ENCODE measurements around the gene SPTBN4.
A peak's percentile ranks its signal among the peaks of the same experiment; 100 is the strongest.
"Not testable (repeated sequence)": the region's sequence is repeated elsewhere in the genome, so short reads cannot be mapped to it uniquely, and the experiment has no call there.

SPTBN4 gene

DNA sequence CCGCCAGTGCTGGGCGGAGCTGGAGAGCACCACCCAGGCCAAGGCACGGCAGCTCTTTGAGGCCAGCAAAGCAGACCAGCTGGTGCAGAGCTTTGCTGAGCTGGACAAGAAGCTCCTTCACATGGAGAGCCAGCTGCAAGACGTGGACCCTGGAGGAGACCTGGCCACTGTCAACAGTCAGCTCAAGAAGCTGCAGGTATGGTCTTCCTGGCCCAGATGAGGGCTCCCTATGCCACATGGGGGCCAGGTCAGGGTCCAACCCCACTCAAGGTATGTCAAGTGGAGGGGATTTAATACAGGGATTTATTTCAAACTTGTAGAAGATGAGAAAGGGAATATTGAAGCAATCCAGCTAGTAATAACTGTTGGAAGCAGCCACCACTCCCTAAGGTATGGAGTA is 67.3 kb downstream of the SPTBN4 start:
- DNase-seq, result no peak

GRCh38 chr19:40539070-40539469 is 72.3 kb downstream of the SPTBN4 start:
- DNase-seq, result no peak

DNA sequence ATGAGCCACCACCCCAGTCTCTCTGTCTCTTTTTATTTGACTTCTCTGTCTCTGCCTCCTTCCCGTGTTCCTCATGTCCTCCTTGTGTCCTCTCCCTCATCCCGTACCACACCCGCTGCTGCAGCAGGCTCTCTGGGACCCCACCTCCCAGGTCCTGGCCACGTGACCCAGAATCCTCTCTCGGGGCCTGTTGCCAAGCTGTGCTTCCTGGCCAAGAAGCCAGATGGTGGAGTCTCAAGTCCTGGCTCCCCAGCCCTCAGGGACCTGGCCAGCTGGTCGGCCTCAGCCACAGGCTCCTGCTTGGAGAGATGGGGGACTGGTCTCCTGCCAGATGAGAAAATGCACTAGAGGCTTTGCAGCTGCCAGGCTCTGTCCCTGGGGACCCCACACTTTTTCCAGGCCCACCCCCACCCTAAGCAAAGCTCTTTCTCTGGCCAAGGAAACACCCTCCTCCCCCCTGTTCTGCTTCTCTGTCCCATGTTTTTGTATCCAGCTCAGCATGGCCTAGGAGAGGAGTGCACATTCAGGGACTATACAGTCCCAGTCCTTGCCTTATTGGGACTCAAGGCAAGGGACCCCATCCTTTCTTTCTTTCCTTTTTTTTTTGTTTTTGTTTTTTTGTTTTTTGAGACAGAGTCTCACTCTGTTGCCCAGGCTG is 75.5 kb downstream of the SPTBN4 start:
- no peak for DNase-seq

GRCh38 chr19:40543029-40543597 is 76.3 kb downstream of the SPTBN4 start:
- no peak for DNase-seq

DNA sequence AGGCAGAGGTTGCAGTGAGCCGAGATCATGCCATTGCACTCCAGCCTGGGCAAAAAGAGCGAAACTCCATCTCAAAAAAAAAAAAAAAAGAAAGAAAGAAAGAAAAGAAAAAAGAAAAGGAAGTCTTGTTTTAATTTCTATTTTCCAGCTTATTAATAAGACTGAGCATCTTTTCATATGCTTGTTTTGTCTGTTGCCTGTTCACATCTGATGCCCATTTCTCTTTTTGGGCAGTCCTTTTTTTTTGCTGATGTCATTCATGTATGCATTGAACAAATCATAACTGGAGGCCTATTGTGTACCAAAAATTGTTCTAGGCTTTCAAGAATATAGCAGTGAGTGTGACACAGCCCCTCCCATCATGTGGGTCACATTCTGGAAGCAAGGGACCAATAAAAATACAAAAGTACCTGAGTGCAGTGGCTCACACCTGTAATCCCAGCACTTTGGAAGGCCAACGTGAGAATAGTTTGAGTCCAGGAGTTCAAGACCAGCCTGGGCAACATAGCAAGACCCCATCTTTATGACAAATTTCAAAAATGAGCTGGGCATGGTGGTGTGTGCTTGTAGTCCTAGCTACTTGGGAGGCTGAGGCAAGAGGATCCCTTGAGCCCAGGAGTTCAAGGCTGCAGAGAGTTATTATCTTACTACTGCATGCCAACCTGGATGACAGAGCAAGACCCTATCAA is 79.5 kb downstream of the SPTBN4 start:
- not testable (repeated sequence) for DNase-seq

GRCh38 chr19:40547190-40547589 is 80.4 kb downstream of the SPTBN4 start:
- not testable (repeated sequence) for DNase-seq

GRCh38 chr19:40547836-40548235 is 81.0 kb downstream of the SPTBN4 start:
- DNase-seq, result no peak

- DNase-seq, result peak; percentile 74
Measured at GRCh38 chr19:40549007-40549708, 82.4 kb downstream of the SPTBN4 start.

DNA sequence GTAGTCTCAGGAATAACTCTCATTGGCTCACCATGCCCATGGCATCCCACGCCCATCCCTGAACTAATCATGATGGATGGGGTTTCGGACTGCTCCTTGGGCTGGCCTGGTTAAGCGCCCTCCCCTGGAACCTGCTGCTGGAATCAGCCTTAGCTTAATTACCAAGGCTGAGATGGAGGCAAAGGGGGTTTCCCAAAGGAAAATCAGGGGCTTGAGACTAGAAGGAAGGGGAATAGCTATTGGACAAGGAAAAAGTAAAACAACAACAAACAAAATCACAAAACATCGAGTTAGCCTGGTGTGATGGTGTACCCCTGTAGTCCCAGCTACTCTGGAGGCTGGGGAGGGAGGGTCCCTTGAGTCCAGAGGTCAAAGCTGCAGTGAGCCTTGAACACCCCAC is 84.2 kb downstream of the SPTBN4 start:
- no peak for DNase-seq

DNA sequence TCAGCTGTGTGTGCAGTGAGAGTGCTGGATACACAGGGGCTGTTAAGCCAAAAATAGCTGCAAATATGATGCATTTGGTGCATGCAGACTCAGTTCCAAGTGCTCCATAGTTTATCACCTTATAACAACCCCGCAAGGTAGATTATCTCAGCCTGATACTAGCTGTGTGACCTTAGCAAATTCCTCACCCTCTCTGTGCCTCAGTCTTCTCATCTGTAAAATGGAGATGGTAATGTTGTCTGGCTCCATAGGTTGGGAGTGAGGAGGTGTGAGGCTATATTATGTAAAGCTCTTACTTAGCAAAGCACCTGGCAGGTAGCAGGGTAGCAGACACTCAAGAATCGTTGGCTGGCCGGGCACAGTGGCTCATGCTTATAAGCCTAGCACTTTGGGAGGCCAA is 86.0 kb downstream of the SPTBN4 start:
- DNase-seq, result no peak

- DNase-seq, result no peak
Measured at GRCh38 chr19:40553885-40554857, 87.4 kb downstream of the SPTBN4 start.

DNA sequence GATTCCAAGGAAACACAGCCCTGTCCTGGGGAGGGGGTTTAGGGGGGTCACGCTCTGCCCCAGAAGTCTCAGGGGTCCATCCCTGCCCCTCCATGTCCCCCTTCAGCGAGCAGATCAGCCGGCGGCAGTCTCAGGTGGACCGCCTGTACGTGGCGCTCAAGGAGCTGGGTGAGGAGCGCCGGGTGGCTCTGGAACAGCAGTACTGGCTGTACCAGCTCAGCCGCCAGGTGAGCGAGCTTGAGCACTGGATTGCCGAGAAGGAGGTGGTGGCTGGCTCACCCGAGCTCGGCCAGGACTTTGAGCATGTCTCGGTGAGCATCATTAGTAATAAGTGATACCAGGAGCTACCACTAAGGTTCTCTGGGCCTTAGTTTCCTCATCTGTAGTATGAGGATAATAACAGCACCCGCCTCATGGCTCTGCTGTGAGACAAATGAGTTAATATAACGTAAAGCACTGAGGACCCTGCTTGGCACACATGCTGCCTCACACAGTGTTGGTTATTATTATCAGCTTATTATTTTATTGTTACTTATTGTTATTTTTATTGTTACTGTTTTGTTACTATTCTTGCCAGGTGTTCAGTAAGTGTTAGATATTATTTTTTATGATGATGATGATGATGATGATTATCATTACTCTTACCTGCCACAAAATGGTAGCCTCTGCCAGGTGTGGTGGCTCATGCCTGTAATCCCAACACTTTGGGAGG is 89.3 kb downstream of the SPTBN4 start:
- DNase-seq, result no peak

- DNase-seq, result no peak
Measured at GRCh38 chr19:40556953-40557530, 90.2 kb downstream of the SPTBN4 start.

GRCh38 chr19:40559394-40559793 is 92.6 kb downstream of the SPTBN4 start:
- no peak for DNase-seq

- no peak for DNase-seq
Measured at GRCh38 chr19:40560092-40560507, 93.3 kb downstream of the SPTBN4 start.

GRCh38 chr19:40561947-40562346 is 95.1 kb downstream of the SPTBN4 start:
- no peak for DNase-seq

DNA sequence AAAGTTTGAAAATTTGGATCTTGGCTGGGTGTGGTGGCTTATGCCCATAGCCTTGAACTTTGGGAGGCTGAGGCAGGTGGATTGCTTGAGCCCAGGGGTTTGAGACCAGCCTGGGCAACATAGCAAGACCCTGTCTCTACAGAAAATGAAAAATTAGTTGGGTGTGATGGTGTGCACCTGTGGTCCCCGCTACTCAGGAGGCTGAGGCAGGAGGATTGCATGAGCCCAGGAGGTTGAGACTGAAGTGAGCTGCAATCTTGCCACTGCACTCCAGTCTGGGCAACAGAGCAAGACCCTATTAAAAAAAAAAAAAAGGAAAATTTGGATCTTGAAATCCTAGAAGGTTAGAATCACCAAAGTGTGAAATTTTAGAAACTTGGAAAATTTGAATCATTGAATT is 97.7 kb downstream of the SPTBN4 start:
- not testable (repeated sequence) for DNase-seq

GRCh38 chr19:40565355-40565754 is 98.6 kb downstream of the SPTBN4 start:
- no peak for DNase-seq

- no peak for DNase-seq
Measured at GRCh38 chr19:40565910-40566495, 99.2 kb downstream of the SPTBN4 start.

- no peak for DNase-seq
Measured at GRCh38 chr19:40567040-40567749, 100.4 kb downstream of the SPTBN4 start.
